ENCODE data around the gene SNX1. TPM values are rescaled to one million over a fixed set of nuclear protein-coding genes. Genes with fewer than 3 reads are reported as not detected.

Gene SNX1
- polyA plus RNA-seq, 2 of the 4 experiments (the other 2 are of a cell fraction) = 86.7 to 89.4 TPM

DNA sequence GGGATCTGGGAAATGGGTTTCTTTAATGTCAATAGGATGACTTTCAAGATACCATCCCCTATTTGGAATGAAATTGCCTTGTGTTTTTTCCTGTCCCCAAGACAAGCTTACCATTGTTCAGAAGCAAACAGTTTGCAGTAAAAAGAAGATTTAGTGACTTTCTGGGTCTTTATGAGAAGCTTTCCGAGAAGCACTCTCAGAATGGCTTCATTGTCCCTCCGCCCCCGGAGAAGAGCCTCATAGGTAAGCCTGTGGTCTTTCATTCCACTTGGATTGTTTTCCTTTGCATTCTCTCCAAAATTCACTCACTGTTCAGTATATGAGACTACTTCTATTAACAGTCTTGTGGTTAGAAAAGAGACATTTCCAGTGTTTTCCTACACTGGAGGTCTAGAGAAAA, 30.2 kb downstream of the SNX1 start:
- 63% methylated on average over 3 of the region's 3 CpGs for WGBS (ENCODE audit: missing lambda C conversion rate)
- no peak overlapping the region for H3K27ac ChIP-seq
- no peak overlapping the region for H3K4me3 ChIP-seq
- H3K9me3 ChIP-seq = no peaks in the 10 kb centered on the region
- FAIRE-seq (no peak), ATAC-seq (no peak), DNase-seq (ENCODE audit: low read depth in 1 of 2, low spot score in 1 of 2) (no peak)
- TF ChIP-seq, protein P1, sequence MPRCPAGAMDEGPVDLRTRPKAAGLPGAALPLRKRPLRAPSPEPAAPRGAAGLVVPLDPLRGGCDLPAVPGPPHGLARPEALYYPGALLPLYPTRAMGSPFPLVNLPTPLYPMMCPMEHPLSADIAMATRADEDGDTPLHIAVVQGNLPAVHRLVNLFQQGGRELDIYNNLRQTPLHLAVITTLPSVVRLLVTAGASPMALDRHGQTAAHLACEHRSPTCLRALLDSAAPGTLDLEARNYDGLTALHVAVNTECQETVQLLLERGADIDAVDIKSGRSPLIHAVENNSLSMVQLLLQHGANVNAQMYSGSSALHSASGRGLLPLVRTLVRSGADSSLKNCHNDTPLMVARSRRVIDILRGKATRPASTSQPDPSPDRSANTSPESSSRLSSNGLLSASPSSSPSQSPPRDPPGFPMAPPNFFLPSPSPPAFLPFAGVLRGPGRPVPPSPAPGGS (IDR thresholded peaks at IDR 0.05) = no peak
- no peak for TF ChIP-seq RARB (CRISPR knock-in tag; IDR thresholded peaks at IDR 0.05)
- no peak for TF ChIP-seq EP300 (IDR thresholded peaks at IDR 0.05)
- no peak for TF ChIP-seq ZSCAN20 (CRISPR knock-in tag; IDR thresholded peaks at IDR 0.05)
- TF ChIP-seq, protein P2, sequence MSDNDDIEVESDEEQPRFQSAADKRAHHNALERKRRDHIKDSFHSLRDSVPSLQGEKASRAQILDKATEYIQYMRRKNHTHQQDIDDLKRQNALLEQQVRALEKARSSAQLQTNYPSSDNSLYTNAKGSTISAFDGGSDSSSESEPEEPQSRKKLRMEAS (IDR thresholded peaks at IDR 0.05) = no peak
- TF ChIP-seq, protein P3, sequence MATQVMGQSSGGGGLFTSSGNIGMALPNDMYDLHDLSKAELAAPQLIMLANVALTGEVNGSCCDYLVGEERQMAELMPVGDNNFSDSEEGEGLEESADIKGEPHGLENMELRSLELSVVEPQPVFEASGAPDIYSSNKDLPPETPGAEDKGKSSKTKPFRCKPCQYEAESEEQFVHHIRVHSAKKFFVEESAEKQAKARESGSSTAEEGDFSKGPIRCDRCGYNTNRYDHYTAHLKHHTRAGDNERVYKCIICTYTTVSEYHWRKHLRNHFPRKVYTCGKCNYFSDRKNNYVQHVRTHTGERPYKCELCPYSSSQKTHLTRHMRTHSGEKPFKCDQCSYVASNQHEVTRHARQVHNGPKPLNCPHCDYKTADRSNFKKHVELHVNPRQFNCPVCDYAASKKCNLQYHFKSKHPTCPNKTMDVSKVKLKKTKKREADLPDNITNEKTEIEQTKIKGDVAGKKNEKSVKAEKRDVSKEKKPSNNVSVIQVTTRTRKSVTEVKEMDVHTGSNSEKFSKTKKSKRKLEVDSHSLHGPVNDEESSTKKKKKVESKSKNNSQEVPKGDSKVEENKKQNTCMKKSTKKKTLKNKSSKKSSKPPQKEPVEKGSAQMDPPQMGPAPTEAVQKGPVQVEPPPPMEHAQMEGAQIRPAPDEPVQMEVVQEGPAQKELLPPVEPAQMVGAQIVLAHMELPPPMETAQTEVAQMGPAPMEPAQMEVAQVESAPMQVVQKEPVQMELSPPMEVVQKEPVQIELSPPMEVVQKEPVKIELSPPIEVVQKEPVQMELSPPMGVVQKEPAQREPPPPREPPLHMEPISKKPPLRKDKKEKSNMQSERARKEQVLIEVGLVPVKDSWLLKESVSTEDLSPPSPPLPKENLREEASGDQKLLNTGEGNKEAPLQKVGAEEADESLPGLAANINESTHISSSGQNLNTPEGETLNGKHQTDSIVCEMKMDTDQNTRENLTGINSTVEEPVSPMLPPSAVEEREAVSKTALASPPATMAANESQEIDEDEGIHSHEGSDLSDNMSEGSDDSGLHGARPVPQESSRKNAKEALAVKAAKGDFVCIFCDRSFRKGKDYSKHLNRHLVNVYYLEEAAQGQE (IDR thresholded peaks at IDR 0.05) = no peak
- no peak for TF ChIP-seq POLR2A (IDR thresholded peaks at IDR 0.05; ENCODE audit: low read length)
- ChIA-PET POLR2A (interaction anchor here (1.3 kb wide), 1 partner anchor 30 kb away, joined by 3 read pairs; the partner anchor contains the start of gene SNX1), CTCF (interaction anchor here (1.7 to 1.9 kb wide), 2 partner anchors 27 to 28 kb away, joined by 5 to 10 read pairs; no protein-coding TSS in a partner anchor)
- H3K4me1 ChIP-seq = no peaks in the 10 kb centered on the region
- no peak overlapping the region for H3K4me2 ChIP-seq

DNA sequence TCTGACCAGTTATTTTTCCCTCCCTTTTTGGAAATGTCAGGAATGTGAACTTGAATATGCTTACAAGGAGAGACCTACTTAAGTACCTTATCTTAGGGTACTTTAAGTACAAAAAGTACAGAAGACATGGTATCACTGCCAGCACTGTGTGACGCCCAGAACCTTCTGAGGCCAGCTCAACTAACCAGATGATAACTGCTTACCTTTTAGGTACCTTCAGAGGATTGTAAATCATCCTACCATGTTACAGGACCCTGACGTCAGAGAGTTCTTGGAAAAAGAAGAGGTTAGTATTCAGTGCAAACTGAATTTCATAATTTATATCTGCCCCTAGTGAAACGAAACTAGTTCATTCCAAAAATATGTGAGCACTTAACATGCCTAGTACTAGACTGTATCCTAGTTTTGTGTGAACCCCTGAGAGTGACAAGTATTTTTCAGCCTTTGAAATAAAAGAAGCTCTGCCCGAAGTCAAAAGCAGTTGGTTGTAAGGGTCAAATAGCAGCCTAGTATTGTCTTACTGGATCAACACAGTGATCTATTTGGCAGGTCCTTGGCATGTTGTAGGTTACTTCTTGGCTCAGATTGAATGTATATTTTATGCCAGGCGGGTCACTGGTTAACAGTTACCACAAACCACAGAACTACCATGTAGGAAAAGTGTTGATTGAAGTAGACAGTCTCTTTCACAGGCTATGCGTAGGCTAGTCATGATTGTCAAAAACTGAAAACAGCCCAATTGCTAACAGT, 31.9 kb downstream of the SNX1 start:
- ATAC-seq (no peak), FAIRE-seq (peak; percentile 32), DNase-seq (ENCODE audit: low read depth in 1 of 2, low spot score in 1 of 2) (no peak)
- Histone ChIP-seq H3K9me3 (no peaks in the 10 kb centered on the region), H3K4me3 (no peak overlapping the region), H3K4me1 (no peaks in the 10 kb centered on the region), H3K4me2 (no peak overlapping the region), H3K27ac (no peak overlapping the region)
- ChIA-PET CTCF (interaction anchor here (0.7 to 1.9 kb wide), 2 partner anchors 26 to 60 kb away, joined by 3 to 10 read pairs; no protein-coding TSS in a partner anchor), POLR2A (no interaction called here)
- TF ChIP-seq JUN (IDR thresholded peaks at IDR 0.05) = no peak
- TF ChIP-seq TFCP2L1 (CRISPR knock-in tag; IDR thresholded peaks at IDR 0.05) = no peak
- no peak for TF ChIP-seq MYC (IDR thresholded peaks at IDR 0.05; ENCODE audit: borderline replicate concordance, low read length)
- TF ChIP-seq PBX3 (IDR thresholded peaks at IDR 0.05) = no peak
- TF ChIP-seq POLR2A (IDR thresholded peaks at IDR 0.05; ENCODE audit: low read length) = no peak
- TF ChIP-seq FOXS1 (CRISPR knock-in tag; IDR thresholded peaks at IDR 0.05) = no peak
- TF ChIP-seq RNF2 (IDR thresholded peaks at IDR 0.05; ENCODE audit: borderline replicate concordance, low read depth) = no peak
- no peak for TF ChIP-seq ZFP36 (IDR thresholded peaks at IDR 0.05; ENCODE audit: borderline replicate concordance, partially characterized antibody)
- no peak for TF ChIP-seq RCOR1 (IDR thresholded peaks at IDR 0.05; ENCODE audit: low read depth, low read length)
- TF ChIP-seq HES2 (IDR thresholded peaks at IDR 0.05) = no peak
- no peak for TF ChIP-seq SMC3 (IDR thresholded peaks at IDR 0.05)
- 81% methylated on average over 6 of the region's 6 CpGs for WGBS (ENCODE audit: missing lambda C conversion rate)

Measured in A549 (cell line).